HEK293 (cell line): Measurements from ENCODE around the gene ETDC.

ENCODE experiments used
- ATF2 ChIP-seq: fragments of 450-650 bp; formaldehyde crosslinking; IDR thresholded peaks from 2 replicates; pipeline ENCODE4 v1.5.1; 2016; ENCODE audit warnings: missing biosample characterization, missing genetic modification characterization, low read depth
- CTCF ChIP-seq: fragments of 450-650 bp; formaldehyde crosslinking; IDR thresholded peaks from 2 replicates; pipeline ENCODE4 v1.5.1; 2016; ENCODE audit warnings: missing biosample characterization, missing genetic modification characterization
- FEZF1 ChIP-seq: fragments of 450-650 bp; formaldehyde crosslinking; IDR thresholded peaks from 2 replicates; pipeline ENCODE4 v1.5.1; 2016; ENCODE audit warnings: missing biosample characterization, missing genetic modification characterization
- GLIS1 ChIP-seq: fragments of 450-650 bp; formaldehyde crosslinking; IDR thresholded peaks from 2 replicates; pipeline ENCODE4 v1.5.1; 2016; ENCODE audit warnings: missing biosample characterization, missing genetic modification characterization
- PBX3 ChIP-seq: sonication (generic); formaldehyde crosslinking; IDR thresholded peaks from 2 replicates; pipeline ENCODE4 v1.8.1; 2022; ENCODE audit warnings: mild to moderate bottlenecking, moderate library complexity, missing genetic modification reagents
- PRDM4 ChIP-seq: fragments of 450-650 bp; formaldehyde crosslinking; IDR thresholded peaks from 2 replicates; pipeline ENCODE4 v1.5.1; 2017; ENCODE audit warnings: missing biosample characterization, missing genetic modification characterization
- REST ChIP-seq: fragments of 450-650 bp; formaldehyde crosslinking; IDR thresholded peaks from 2 replicates; pipeline ENCODE4 v1.5.1; 2016; ENCODE audit warnings: missing biosample characterization, missing genetic modification characterization
- SP3 ChIP-seq: fragments of 450-650 bp; formaldehyde crosslinking; IDR thresholded peaks from 2 replicates; pipeline ENCODE4 v1.5.1; 2016; ENCODE audit warnings: missing biosample characterization, missing genetic modification characterization
- ZFHX2 ChIP-seq: fragments of 450-650 bp; formaldehyde crosslinking; conservative IDR thresholded peaks from 2 replicates; pipeline ENCODE4 v1.5.1; 2016; ENCODE audit warnings: missing biosample characterization, missing genetic modification characterization
- ZFP69B ChIP-seq: fragments of 450-650 bp; formaldehyde crosslinking; IDR thresholded peaks from 2 replicates; pipeline ENCODE4 v1.5.1; 2016; ENCODE audit warnings: missing biosample characterization, missing genetic modification characterization
- ZNF121 ChIP-seq: fragments of 450-650 bp; formaldehyde crosslinking; IDR thresholded peaks from 2 replicates; pipeline ENCODE4 v1.5.1; 2016; ENCODE audit warnings: missing biosample characterization, missing genetic modification characterization
- ZNF544 ChIP-seq: fragments of 450-650 bp; formaldehyde crosslinking; IDR thresholded peaks from 2 replicates; pipeline ENCODE4 v1.5.0; 2017; ENCODE audit warnings: missing biosample characterization, missing genetic modification characterization
- ZNF629 ChIP-seq: fragments of 450-650 bp; formaldehyde crosslinking; IDR thresholded peaks from 2 replicates; pipeline ENCODE4 v1.5.1; 2017; ENCODE audit warnings: missing biosample characterization, missing genetic modification characterization
- ZNF792 ChIP-seq: fragments of 450-650 bp; formaldehyde crosslinking; IDR thresholded peaks from 2 replicates; pipeline ENCODE4 v1.5.1; 2016; ENCODE audit warnings: missing biosample characterization, missing genetic modification characterization

GRCh38 chrX:135330706-135331105, 21.4 kb downstream of the ETDC start:
- no peak for TF ChIP-seq ZFHX2 (tag by site-specific recombination)
- TF ChIP-seq ZNF544 (tag by site-specific recombination) = no peak
- TF ChIP-seq ATF2 (tag by site-specific recombination) = no peak
- TF ChIP-seq PRDM4 = no peak
- no peak for TF ChIP-seq ZFP69B (tag by site-specific recombination)
- TF ChIP-seq FEZF1 (tag by site-specific recombination) = no peak
- TF ChIP-seq ZNF629 (tag by site-specific recombination) = no peak
- no peak for TF ChIP-seq REST
- no peak for TF ChIP-seq PBX3 (CRISPR knock-in tag)
- no peak for TF ChIP-seq CTCF (tag by site-specific recombination)
- no peak for TF ChIP-seq ZNF792 (tag by site-specific recombination)
- no peak for TF ChIP-seq GLIS1
- TF ChIP-seq SP3 (tag by site-specific recombination) = no peak
- no peak for TF ChIP-seq ZNF121 (tag by site-specific recombination)
